Glutamatergic neuron (in vitro differentiated cells): ENCODE measurements around the gene TAB2. TPM values are rescaled to one million over a fixed set of nuclear protein-coding genes. Genes with fewer than 3 reads are reported as not detected.

Experiments used
- DNase-seq: peaks from one replicate; pipeline ENCODE4 v3.0.0; 2022
- H3K27ac Mint-ChIP-seq: one replicate; pipeline ENCODE4 v1.8.0; 2020; ENCODE audit warnings: mild to moderate bottlenecking, mixed read lengths, inconsistent platforms; ENCODE audit not compliant: unreplicated experiment
- H3K27me3 Mint-ChIP-seq: one replicate; pipeline ENCODE4 v1.8.0; 2020; ENCODE audit warnings: mild to moderate bottlenecking, moderate library complexity, mixed read lengths, inconsistent platforms; ENCODE audit not compliant: unreplicated experiment
- H3K36me3 Mint-ChIP-seq: one replicate; pipeline ENCODE4 v1.8.0; 2020; ENCODE audit warnings: mild to moderate bottlenecking, mixed read lengths, inconsistent platforms; ENCODE audit not compliant: unreplicated experiment
- H3K4me1 Mint-ChIP-seq: one replicate; pipeline ENCODE4 v1.8.0; 2020; ENCODE audit warnings: mild to moderate bottlenecking, low read depth, mixed read lengths, inconsistent platforms; ENCODE audit not compliant: unreplicated experiment
- H3K4me3 Mint-ChIP-seq: one replicate; pipeline ENCODE4 v1.8.0; 2020; ENCODE audit warnings: mild to moderate bottlenecking, mixed read lengths, inconsistent platforms; ENCODE audit not compliant: unreplicated experiment
- H3K9me3 Mint-ChIP-seq: one replicate; pipeline ENCODE4 v1.8.0; 2020; ENCODE audit warnings: mild to moderate bottlenecking, moderate library complexity, mixed read lengths, inconsistent platforms; ENCODE audit not compliant: unreplicated experiment
- CTCF ChIP-seq: fragments of 200-600 bp; sonication (generic); IDR thresholded peaks from one replicate; pipeline ENCODE4 v1.5.0; 2021; ENCODE audit not compliant: partially characterized antibody, unreplicated experiment
- total RNA-seq: library from RNA; stranded (reverse); fragmentation: NEBNext Ultra II Directional; extraction: Animal tissue kit (Norgen Biotek cat#: 25700); gene quantifications from one replicate; pipeline ENCODE4 v1.2.1, GENCODE V29; 2021; ENCODE audit not compliant: unreplicated experiment

The TAB2 gene
- total RNA-seq, 1 donor from 2014 or later = 39.3 TPM

- peaks cover 5% of the 10 kb centered on the region for H3K36me3 Mint-ChIP-seq
- no peak overlapping the region for H3K4me3 Mint-ChIP-seq
- no peaks in the 10 kb centered on the region for H3K4me1 Mint-ChIP-seq
- no peaks in the 10 kb centered on the region for H3K27me3 Mint-ChIP-seq
- peaks cover 2% of the 10 kb centered on the region for H3K9me3 Mint-ChIP-seq
- H3K27ac Mint-ChIP-seq = no peak overlapping the region
- no peak for DNase-seq
- no peak for TF ChIP-seq CTCF
These were observed 79.9 kb downstream of the TAB2 start for GRCh38 chr6:149397384-149397783.

DNA sequence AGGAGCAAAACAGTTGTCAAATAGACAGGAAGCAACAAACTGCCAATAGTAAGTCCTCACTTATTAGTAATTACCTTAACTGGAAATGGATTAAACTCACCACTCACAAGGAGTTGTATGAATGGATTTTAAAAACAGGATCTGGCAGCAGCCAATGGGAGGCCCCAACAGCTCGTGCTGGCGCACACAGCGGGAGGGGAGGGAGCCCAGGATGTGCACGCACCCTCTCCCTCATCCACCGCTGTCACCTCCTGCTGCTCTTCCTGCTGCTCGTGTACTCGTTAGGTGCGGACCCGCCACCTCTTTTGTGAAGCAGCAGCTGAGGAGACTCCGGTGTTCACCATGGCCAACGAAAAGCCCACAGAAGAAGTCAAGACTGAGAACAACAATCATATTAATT, 82.5 kb downstream of the TAB2 start, which contains the start of gene SUMO4:
Gene SUMO4, plus strand, starts transcription at position 213 of the 400 bp plus-strand sequence. Its CDS starts 130 bp downstream, at position 343.
- Mint-ChIP-seq H3K4me3 (no peak within 1 kb of the TSS), H3K9me3 (peaks cover 2% of the 10 kb centered on the region)

DNA sequence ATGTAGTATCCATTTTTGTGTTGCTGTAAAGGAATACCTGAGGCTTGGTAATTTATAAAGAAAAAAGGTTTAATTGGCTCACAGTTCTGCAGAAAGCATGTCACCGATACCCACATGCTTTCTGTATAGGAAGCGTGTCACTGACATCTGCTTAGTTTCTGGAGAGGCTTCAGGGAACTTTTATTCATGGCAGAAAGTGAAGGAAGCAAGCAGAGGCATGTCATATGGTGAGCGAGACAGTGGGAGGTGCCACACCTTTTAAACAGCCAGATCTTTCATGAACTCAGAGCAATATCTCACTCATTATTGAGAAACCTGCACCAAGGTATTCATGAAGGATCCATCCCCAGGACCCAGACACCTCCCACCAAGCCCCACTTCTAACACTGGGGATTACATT, 86.0 kb downstream of the TAB2 start:
- no peak for TF ChIP-seq CTCF
- Mint-ChIP-seq H3K27ac (no peak overlapping the region), H3K4me1 (no peaks in the 10 kb centered on the region), H3K27me3 (no peaks in the 10 kb centered on the region), H3K4me3 (no peak overlapping the region), H3K9me3 (peaks cover 2% of the 10 kb centered on the region), H3K36me3 (no peaks in the 10 kb centered on the region)
- no peak for DNase-seq

More for the DNA sequence above, 82.5 kb downstream of the TAB2 start, which contains the start of gene SUMO4:
- TF ChIP-seq CTCF = no peak
- Mint-ChIP-seq H3K4me1 (no peaks in the 10 kb centered on the region), H3K27ac (no peak within 1 kb of the TSS), H3K27me3 (no peaks in the 10 kb centered on the region), H3K36me3 (peaks cover 5% of the 10 kb centered on the region)
- DNase-seq = no peak

DNA sequence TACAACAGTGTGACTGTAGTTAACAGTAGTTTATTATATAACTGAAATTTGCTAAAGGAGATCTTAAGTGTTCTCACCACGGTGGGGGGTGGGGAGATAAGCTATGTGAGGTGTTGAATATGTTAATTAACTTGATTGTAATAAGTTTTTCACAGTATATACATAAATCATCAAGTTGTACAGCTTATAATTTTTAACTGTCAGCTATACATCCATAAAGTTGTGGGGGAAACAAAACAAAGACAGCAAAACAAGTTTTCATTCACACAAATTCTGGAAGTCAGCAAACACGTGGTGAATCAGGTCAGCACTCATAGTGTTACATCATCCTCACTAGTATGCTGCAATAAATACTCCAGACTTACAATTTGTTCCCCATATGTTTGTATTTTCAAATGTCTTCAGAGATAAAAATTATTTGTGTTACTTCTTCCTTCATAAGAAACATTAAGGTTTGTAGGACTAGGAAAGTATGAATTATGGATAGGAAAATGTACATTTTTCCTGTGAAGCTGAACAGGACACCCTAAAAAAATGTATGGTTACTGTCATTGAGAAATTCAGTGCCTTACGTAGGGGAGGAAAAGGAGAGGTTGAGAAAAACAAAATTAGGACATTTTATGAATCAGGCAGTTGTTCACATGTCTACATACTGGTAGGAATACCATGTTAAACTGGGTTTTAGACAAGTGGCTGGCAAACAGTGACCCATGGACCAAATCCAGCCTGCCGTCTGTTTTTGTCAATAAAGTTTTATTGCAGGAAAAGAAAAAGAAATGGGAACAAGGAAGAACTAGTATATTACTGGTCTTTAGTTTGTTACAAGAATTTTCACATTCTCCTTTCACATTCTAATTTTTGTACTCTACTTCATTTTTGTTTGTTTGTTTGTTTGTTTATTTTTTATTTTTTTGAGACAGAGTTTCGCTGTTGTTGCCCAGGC, 88.6 kb downstream of the TAB2 start:
- DNase-seq = no peak
- Mint-ChIP-seq H3K9me3 (peaks cover 2% of the 10 kb centered on the region), H3K27ac (no peak overlapping the region), H3K4me1 (no peaks in the 10 kb centered on the region), H3K36me3 (no peaks in the 10 kb centered on the region), H3K4me3 (no peak overlapping the region), H3K27me3 (no peaks in the 10 kb centered on the region)
- TF ChIP-seq CTCF = no peak

DNA sequence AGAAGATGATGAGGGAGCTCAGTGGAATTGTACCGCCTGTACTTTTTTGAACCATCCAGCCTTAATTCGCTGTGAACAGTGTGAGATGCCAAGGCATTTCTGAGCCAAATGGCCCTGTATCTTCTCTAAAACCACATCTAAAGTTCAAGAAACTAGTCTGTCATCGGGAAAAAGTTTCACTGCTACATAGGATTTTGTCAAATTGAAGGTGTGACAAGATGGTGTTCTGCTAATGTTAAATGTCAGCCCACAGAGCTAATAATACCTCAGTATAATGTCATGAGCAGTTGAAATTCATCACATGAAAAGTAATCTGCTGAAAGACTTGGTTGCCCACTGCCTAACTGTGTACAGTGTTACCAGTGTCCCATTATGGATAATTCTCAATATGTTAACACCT, 92.1 kb downstream of the TAB2 start:
- no peak for DNase-seq
- H3K27ac Mint-ChIP-seq = no peak overlapping the region
- H3K36me3 Mint-ChIP-seq = peaks cover 2% of the 10 kb centered on the region
- H3K27me3 Mint-ChIP-seq = peaks cover 2% of the 10 kb centered on the region
- no peaks in the 10 kb centered on the region for H3K9me3 Mint-ChIP-seq
- H3K4me3 Mint-ChIP-seq = no peak overlapping the region
- H3K4me1 Mint-ChIP-seq = no peaks in the 10 kb centered on the region
- TF ChIP-seq CTCF = no peak
